Hematopoietic multipotent progenitor cell treated with erythropoietin and hydrocortisone succinate and interleukin-3 and kit ligand, for 15 days (in vitro differentiated cells): ENCODE measurements around the gene SPRTN.
"Not testable (repeated sequence)": the region's sequence is repeated elsewhere in the genome, so short reads cannot be mapped to it uniquely, and the experiment has no call there.

Experiments
- DNase-seq: peaks from one replicate; pipeline ENCODE4 v3.0.0-alpha.2; 2015; ENCODE audit warnings: low spot score

SPRTN gene

GRCh38 chr1:231335663-231336602 is 2.2 kb upstream of the SPRTN start:
- DNase-seq: no peak

GRCh38 chr1:231337043-231337471 is 1.0 kb upstream of the SPRTN start:
- DNase-seq: no peak

- DNase-seq: peak; percentile 99
Observed at GRCh38 chr1:231337472-231338269, 422 bp upstream of the SPRTN start, which contains the start of gene EXOC8. EXOC8 (minus strand) TSS chr1:231337852; CDS start chr1:231337745, 107 bp downstream.

GRCh38 chr1:231340328-231341013 is 2.4 kb downstream of the SPRTN start:
- DNase-seq: no peak

DNA sequence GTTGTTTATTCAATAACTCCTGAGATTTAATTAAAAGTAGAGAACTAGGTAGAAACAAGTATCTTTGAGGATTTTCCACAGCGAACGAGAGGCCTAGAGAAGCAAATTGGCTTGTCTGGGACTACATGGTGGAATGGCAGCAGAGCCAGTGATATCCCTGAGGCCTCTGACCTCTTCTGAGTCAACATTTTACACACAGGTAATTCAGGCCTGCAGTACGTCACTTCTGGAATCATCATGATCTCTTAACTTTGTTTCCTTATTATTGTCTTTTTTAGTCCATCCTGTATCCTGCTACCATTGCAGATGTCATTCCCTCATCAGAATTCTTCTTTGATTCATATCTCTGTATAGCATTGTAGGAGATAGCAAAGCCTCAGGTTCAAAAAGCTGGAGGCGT is 9.9 kb downstream of the SPRTN start:
- no peak for DNase-seq

- DNase-seq: no peak
Observed at GRCh38 chr1:231348442-231348841, 10.3 kb downstream of the SPRTN start.

- not testable (repeated sequence) for DNase-seq
Observed at GRCh38 chr1:231348856-231349255, 10.8 kb downstream of the SPRTN start.

DNA sequence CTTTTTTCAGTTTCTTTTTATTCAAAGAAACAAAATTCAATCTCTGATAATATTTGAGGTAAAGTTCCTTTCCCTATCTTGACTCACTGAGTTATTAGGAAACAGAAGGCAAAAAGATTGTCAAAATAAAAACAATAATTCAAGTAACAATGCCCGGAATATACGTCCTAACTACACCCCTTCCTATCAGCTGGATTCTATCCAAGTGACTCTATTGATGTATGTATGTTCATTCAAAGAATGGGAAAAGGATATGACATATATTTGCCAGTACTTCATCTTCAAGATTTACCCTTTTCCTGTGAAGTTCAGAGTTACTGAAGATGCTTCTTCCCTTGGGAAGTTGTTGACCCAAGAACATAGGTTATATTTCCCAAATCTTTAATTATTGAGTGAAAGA is 13.7 kb downstream of the SPRTN start:
- no peak for DNase-seq

DNA sequence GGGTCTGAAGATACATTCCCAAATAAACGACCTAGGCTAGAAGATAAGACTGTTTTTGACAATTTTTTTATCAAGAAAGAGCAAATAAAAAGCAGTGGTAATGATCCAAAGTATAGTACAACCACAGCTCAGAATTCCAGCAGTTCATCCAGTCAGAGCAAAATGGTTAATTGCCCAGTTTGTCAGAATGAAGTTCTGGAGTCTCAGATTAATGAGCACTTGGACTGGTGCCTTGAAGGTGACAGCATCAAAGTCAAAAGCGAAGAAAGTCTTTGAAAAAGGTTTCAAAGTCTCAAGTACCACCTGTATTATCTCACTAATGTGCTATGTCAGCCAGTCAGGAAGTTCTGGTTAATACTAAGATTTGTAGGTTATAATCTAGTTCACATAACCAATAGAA is 15.0 kb downstream of the SPRTN start:
- no peak for DNase-seq

- DNase-seq: peak; percentile 71
Observed at GRCh38 chr1:231354330-231355020, 16.4 kb downstream of the SPRTN start.

DNA sequence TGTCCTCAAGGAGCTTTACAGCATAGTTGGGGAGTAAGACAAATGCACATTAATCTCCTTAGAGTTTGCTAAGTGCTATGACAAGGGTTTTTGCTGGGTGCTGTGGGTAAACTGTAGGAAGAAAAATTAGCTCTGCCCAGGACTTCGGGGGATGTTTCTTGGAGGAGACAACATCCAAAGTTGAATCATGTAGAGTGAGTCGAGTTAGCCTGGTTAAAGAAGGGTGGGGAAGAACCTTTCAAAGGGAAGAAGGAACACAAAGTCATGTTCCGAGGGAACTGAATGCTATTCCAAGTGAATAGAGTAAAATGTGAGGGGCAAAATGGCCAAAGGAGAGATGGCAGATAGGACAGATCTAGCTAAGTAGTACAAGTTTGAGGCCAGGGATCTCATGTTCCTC is 17.1 kb downstream of the SPRTN start:
- DNase-seq: no peak

GRCh38 chr1:231357187-231357772 is 19.2 kb downstream of the SPRTN start:
- DNase-seq: no peak

GRCh38 chr1:231357831-231358354 is 19.8 kb downstream of the SPRTN start:
- DNase-seq: peak; percentile 78

GRCh38 chr1:231359113-231359512 is 21.0 kb downstream of the SPRTN start:
- DNase-seq: no peak

DNA sequence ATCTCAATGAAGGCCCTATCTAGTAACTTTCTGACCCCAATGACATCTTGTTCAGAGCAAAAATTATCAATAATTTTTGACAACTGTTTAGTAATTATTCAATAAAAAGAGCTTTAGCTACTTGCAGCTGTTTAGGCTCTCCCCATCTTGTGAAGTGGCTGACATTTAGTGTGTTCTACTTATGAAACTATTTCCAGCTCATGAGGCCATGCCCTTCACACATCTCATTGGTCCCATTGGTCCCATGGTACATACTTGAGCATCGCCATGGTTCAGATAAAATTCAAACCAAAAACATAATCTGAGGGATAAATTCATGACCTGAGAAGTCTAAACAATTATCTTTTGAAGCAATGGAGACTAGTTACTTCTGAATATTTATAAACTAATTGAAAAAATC is 24.2 kb downstream of the SPRTN start:
- no peak for DNase-seq

GRCh38 chr1:231363624-231364023 is 25.5 kb downstream of the SPRTN start:
- DNase-seq: no peak

DNA sequence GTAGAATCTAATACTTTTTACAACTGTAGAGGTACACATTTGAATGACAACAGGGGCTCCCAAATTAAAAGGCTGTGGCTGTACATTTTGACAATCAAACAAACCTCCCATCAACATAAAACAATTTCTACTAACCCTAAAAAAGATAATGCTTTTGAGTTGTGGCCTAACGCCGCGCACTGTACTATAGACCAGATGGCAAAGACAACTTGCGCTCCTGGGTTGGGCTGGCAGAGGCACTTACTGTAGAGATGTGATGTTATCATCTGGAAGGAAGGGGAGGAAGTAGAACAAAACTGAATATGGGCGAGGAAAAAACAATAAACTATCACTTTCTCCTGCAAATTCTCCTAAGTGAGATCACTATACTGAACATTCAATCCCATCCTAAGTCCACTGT is 26.1 kb downstream of the SPRTN start:
- DNase-seq: no peak

DNA sequence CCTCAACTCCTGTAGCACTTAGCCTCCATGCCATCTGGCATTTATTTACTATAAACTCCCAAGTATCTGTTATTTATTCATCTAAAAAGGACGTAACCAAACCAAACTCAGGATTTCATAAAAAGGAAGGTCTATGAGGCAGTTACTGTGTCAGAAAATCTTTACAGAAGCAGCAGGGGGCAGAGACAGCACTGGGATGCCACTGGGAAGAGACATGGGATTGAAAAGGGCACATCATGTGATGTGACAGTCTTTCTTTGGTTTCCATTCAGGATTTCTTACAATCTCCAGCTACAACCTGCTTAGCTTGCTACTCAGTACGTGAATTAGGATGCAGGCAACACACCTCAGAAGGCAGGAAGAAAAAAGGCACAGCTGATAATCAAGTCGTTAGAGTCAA is 31.2 kb downstream of the SPRTN start:
- no peak for DNase-seq

DNA sequence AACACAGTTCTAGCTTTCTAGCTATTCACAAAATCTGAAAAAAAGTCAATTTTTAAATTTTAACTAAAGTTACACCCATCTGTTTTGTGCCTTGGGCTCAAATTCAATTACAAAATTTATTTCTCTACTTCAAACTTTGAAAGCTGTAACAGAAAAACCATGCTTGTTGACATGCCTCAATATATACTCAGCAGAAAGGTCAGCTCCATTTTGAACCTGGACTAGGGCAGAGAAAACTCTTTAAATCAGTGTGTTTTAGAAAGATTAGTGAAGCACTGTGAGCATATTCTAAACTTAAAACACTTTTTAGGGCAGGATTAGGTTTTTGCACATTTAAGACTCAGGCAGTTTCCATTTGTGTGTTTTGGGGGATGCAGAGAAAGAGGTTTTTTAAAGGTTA is 34.4 kb downstream of the SPRTN start:
- no peak for DNase-seq

DNA sequence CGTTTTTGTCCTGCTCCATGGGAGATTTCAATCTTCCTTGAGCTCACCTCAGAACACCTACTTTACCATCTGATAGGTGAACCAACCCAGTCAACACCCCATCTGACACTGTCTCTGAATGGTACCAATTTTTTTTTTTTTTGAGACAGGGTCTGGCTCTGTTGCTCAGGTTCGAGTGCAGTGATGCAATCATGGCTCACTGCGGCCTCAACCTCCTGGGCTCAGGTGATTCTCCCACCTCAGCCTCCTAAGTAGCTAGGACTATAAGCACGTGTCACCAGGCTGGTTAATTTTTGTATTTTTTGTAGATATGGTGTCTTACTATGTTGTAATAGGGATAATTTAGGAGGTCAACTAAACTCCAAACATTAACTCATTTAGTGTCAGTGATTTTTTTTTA is 36.3 kb downstream of the SPRTN start:
- no peak for DNase-seq

- DNase-seq: no peak
Observed at GRCh38 chr1:231376101-231376500, 38.0 kb downstream of the SPRTN start.
